NCI-H146 (cell line): ENCODE data around the gene ZNF536.

ENCODE experiments used
- DNase-seq: peaks from one replicate; lab custom pipeline; 2025; lab: John Stamatoyannopoulos, UW

The ZNF536 gene

DNA sequence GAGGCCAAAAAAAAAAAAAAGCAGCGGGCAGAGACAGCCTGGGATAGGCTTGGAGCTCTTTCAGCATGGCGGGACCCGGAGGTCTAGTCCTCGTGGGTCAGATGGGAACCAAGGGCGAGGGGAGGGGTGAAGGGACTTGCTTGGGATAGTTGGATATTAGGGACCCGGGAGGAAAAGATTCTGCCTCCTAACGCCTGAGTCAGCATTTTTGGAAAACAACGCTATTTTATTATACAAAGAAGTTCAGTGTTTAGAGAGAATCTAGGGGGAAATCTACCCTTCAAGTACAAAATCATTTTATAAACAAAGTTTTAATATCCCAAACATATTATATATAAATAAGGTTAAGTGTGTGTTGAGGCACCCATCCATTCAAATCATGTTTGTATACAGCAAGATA is 156.7 kb downstream of the ZNF536 start:
- no peak for DNase-seq

- no peak for DNase-seq
These were observed 157.7 kb downstream of the ZNF536 start for GRCh38 chr19:30529876-30530275.

GRCh38 chr19:30530751-30531150 is 158.6 kb downstream of the ZNF536 start:
- no peak for DNase-seq

- DNase-seq = no peak
These were observed 162.8 kb downstream of the ZNF536 start for GRCh38 chr19:30535011-30535410.

- no peak for DNase-seq
These were observed 164.8 kb downstream of the ZNF536 start for GRCh38 chr19:30536975-30537374.

DNA sequence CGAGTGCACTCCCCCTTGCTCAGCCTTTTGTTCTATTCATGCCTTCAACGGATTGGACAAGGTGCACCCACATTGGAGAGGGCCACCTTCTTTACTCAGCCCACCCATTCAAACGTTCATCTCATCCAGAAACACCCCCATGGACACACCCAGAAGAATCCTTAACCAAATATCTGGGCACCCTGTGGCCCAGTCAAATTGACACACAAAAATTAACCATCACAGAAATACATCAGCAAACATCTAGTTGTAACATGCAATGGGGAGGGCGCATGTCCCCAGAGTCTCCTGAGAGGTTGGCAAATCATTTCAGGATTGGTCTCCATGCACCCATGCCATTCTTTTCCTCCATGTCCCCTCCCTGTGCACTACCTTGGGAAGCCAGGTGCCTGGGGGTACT is 167.1 kb downstream of the ZNF536 start:
- DNase-seq = no peak

DNA sequence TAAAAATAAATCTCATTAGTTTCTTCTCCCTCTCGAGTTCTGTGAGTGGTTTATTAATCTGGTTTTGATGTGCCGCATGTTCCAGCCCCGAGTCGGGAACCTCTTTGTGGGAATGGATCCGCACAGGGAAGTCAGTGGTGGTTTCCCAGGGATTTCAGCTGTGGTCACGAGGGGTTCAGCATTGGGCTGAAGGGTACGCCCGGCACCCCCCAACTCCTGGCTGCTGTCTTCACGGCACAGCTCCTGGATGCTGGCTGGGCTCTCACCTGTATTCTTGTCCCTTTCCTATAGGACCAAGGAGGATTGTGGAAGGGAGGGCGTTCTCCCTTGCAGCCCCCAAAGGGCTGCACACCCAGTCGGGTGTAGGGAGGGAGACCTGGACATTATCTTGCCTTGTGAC is 167.8 kb downstream of the ZNF536 start:
- no peak for DNase-seq

- DNase-seq = no peak
These were observed 168.6 kb downstream of the ZNF536 start for GRCh38 chr19:30540761-30541160.

GRCh38 chr19:30541575-30541974 is 169.4 kb downstream of the ZNF536 start:
- DNase-seq = no peak

GRCh38 chr19:30543243-30543945 is 171.2 kb downstream of the ZNF536 start:
- no peak for DNase-seq

DNA sequence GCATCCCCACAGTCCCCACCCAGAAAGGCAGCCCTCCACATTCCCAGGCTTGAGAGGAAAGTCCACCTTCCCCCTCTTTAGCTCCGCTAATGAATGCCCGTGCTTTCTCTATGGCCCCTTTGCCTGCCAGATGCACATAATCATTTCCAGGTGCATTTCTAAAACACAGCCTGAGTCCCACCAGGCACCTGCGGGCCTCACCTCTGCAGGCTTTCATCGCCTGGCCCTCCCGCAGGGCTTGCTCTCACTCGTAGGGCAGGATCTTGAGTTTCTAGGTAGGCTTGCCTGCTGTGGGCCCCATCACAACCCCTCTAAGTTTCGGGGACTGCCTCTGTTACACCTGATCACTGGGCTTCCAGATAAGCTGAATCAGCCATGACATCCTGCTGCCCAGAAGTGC is 173.6 kb downstream of the ZNF536 start:
- DNase-seq = no peak

DNA sequence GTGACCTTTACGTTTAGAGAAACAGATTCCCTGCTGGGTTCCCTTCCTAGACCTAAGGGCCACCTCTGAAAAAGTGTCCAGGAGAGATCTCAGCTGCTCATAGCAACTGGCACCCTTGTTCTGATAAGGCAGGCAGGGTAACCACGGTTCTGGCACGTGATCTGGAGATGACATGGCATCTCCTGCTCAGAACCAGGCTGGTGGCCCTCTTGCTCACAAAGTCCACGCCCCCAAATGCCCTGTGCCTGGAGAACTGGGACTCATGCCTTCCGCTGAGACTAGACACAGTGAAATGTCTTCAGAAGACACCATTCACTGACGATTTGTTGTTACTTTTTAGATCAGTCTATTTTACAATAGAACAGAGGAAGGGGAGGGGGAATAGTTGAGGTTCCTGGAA is 174.1 kb downstream of the ZNF536 start:
- DNase-seq = no peak

DNA sequence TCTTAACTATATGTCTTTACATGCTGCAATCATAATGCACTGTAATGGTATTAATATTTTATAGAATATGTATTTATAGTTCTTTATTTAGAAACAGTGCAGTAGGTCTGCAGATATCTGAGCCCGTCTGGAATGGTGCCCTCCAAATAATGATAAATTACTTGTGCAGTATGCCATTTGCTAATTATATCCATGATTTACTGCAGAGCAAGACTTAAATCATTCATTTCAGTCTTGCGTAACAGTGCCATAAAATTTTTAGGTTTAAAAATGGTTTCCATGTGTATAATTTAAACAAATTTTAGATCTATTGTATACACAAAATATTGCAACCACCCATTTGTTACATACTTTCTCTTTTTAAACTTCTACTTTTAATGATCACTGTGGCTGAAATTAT is 175.1 kb downstream of the ZNF536 start:
- DNase-seq = no peak

DNA sequence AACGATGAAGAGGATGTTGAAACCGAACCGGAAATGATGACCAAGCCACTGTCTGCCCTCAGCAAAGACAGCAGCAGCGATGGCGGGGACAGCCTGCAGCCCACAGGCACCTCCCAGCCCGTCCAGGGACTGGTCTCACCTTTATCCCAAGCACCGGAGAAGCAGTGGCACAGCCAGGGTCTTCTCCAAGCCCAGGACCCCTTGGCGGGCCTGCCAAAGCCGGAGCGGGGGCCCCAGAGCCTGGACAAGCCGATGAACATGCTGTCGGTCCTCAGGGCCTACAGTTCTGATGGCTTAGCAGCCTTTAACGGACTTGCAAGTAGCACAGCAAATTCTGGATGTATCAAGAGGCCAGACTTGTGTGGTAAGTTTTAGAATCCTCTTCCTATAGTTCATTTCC is 177.0 kb downstream of the ZNF536 start:
- no peak for DNase-seq

DNA sequence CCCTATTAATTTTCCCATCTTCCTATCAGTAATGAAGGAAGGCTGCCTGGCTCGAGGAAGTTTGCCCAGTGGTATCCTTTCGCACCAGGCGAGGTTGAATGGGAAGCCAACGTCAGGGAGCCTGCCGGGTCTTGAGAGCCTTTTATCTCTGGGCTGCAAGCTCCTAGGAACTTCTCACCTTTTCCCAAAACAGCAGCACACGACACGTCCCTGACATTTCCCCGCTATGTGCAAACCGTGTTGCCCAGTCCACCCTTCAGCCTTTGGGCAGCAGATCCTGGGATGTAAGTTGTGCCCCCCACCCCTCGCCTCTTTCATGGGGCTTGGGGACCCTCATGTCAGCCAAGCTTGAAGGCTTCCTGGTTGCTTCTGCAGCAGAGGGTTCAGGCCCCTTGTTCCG is 179.1 kb downstream of the ZNF536 start:
- DNase-seq = no peak

DNA sequence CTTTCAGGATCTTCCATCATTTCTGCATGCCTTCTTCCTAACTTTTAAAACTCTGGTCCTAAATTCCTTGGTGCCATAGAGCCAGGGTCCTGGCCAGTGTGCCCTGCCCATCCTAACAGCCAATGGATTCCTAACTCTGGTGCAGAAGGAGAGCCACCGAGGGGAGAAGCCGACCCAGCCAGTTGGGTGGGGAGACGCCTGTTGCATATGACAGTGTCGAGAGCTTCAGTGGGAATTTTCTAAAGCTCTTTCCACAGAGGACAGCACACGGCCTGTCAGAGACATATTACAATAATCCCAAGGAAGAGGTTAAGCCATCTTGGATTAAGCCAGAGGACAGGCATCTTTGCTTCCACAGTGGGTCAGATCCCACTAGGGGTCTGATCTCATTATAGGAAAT is 180.4 kb downstream of the ZNF536 start:
- DNase-seq = no peak

GRCh38 chr19:30555075-30555790 is 183.0 kb downstream of the ZNF536 start:
- no peak for DNase-seq

DNA sequence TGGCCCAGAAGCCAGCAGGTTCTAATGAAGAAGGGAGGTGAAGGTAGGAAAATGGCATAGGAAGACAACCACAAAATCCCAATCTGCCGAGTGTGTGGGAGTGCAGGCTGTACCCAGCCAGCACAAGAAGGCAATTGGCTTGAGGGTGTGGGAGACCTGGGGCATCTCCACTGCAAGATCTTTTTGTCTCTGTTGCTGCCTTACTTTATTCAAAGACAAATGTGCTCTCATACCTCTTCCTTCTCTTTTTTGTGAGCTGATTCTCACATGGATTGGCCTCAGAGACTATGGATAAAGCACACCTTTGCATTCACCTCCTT is 183.6 kb downstream of the ZNF536 start:
- no peak for DNase-seq

- DNase-seq = no peak
These were observed 184.1 kb downstream of the ZNF536 start for GRCh38 chr19:30556230-30556711.

DNA sequence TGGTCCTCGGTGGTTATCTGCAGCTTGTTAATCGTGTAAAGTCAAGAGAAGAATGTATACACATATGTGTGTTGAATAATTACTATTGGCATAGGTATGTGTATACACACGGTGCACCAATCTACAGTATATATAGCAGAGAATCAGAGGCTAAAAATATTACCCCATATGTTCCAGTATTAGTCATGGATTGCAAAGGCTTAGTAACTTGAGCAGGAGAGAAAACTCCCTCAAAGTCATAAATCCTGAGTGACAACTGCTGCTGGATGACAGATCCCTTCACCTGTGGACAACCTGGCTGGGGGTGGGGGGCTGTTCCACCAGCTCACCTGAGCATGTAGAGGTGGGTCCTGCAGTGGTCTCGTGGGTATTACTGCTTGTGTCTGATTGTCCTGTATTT is 185.0 kb downstream of the ZNF536 start:
- no peak for DNase-seq

DNA sequence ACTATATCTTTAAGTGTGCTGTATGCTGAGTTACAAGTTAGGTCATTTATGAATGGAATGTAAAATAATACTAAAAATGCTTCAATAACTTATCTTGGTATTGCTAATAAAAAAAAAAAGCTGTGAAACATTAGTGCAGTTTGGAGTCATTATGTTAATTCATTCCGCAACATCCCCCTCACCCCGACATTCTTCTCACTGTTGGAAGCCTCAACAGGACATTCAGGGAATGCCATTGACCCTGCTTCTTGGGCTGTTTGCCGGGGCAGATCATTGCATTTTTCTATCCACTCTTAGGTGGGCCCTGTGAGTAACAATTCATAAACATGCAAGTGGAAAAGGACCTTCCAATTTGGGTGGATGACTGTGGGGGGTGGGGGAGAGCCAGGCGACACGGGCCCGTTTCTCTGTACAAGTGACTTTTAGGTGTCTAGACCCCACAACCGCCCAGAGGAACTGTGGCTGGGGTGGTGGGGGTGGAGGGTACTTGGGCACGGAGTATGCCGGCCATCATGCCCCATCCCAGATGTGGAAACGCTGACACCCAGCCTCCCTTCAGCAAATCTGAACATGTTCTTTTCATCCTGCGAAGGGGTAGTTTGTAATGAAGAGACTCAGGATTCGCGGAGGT is 185.9 kb downstream of the ZNF536 start:
- no peak for DNase-seq

GRCh38 chr19:30558793-30559192 is 186.6 kb downstream of the ZNF536 start:
- no peak for DNase-seq

- no peak for DNase-seq
These were observed 187.3 kb downstream of the ZNF536 start for GRCh38 chr19:30559446-30559845.
